ENCODE results near the gene LIMK1.

DNA sequence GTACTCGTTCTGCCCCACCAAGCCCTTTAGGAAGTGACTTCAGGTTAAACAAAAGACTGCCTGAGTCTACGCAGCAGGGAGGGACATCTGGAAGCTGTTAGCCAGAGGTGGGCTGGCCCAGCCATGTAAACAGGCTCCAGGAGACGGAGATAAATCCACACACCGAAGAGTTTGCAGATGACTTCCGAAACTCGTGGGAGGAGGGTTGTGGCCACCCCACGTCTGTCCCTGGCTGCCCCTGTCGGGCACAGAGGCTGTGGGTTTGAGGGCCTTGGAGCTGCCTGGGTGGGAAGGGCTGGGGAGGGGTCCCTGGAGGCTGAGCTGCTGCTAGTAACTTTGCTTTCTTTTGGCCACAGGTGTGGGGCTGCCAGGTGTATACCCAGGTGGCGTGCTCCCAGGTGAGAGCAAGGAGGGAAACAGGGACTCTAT lies 40.1 kb upstream of the LIMK1 start:
- TF ChIP-seq, protein P1, sequence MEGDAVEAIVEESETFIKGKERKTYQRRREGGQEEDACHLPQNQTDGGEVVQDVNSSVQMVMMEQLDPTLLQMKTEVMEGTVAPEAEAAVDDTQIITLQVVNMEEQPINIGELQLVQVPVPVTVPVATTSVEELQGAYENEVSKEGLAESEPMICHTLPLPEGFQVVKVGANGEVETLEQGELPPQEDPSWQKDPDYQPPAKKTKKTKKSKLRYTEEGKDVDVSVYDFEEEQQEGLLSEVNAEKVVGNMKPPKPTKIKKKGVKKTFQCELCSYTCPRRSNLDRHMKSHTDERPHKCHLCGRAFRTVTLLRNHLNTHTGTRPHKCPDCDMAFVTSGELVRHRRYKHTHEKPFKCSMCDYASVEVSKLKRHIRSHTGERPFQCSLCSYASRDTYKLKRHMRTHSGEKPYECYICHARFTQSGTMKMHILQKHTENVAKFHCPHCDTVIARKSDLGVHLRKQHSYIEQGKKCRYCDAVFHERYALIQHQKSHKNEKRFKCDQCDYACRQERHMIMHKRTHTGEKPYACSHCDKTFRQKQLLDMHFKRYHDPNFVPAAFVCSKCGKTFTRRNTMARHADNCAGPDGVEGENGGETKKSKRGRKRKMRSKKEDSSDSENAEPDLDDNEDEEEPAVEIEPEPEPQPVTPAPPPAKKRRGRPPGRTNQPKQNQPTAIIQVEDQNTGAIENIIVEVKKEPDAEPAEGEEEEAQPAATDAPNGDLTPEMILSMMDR (IDR thresholded peaks at IDR 0.05), result no peak
- TF ChIP-seq POLR2A (IDR thresholded peaks at IDR 0.05), result no peak
